ENCODE measurements around the gene ZBTB49.
A peak's percentile ranks its signal among the peaks of the same experiment; 100 is the strongest.
"Not testable (repeated sequence)": the region's sequence is repeated elsewhere in the genome, so short reads cannot be mapped to it uniquely, and the experiment has no call there.

ZBTB49 gene

DNA sequence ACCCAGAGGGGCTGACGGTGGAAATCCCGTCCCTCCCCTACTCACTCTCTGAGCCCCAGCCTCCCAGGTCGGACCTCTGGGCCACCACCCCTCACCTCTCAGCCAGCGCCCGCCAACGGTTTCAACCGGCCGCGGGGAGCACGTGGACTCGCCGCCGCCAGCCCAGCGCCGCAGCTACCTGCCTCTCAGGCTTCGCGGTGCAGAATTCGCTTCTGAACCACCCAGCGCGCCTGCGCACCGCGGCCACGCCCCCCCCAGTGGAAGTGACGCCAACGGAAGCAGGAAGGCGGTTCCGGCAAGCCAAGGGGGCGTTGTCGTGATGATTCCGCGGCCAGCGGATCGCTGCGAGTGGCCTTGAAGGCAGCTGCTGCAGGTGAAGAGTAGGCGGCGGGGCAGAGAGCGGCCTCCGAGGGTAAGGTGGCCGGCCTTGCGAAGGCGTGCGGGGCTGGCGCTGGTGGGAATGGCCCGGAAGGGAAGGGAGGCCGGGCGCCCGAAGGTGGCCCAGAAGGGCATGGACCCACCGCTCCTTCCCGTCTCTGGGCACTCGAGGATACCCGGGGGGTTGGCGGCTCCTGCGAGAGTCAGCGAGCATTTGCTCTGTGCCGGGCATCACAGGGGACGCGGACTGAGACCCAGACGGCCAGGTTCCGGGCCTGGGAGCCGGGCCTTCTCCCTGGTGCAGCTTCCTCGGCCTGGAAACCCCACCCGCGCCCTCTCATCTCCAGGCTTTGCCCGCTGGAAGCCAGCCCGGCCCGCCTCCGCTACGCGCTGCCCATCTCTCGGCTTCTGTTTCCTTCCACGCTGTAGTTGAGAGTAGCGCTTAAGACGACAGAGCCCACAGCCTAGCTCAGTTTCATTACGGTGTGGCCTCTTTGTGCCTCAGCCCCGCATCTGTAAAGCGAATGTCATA lies at the start of gene ZBTB49, which contains the start of gene LYAR:
Gene ZBTB49, plus strand, starts transcription at position 311 of the 910 bp plus-strand sequence. CDS start 9,695 bp downstream, outside the sequence.
Gene LYAR, minus strand, starts transcription at position 214 of the 910 bp plus-strand sequence. CDS start 6,412 bp downstream, outside the sequence.
- peak; percentile 97 for DNase-seq

DNA sequence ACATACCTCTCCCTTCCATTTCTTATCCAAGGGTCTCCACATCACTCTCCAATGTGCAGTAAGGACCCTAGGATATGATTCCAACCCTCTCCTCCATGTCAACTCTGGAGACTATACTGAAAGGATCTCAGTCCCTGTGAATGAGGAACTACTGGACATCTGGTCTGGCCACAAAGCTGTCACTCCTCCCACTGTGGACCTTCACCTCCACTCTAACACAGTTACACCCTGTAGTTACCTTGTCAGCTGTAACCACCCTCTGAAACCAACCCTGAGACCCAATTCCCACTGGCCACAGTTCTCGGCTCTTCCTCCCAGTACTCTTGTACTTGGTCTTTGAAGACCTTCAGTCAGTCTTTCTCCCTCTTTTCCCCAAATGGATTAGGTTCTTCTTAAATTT lies 44.9 kb upstream of the ZBTB49 start:
- no peak for DNase-seq

GRCh38 chr4:4247696-4248028 lies 42.4 kb upstream of the ZBTB49 start:
- DNase-seq: no peak

- DNase-seq: peak; percentile 90 to 93
These were observed 41.8 kb upstream of the ZBTB49 start, which contains the start of gene TMEM128 for GRCh38 chr4:4248029-4248884. TSS of gene TMEM128 (minus strand) at chr4:4248223. CDS start at chr4:4248202, 21 bp downstream.

- peak in 1 of 2 experiments; percentile 10 for DNase-seq
These were observed 41.2 kb upstream of the ZBTB49 start for GRCh38 chr4:4248885-4249203.

GRCh38 chr4:4249342-4249741 lies 40.7 kb upstream of the ZBTB49 start:
- DNase-seq: not testable (repeated sequence)

DNA sequence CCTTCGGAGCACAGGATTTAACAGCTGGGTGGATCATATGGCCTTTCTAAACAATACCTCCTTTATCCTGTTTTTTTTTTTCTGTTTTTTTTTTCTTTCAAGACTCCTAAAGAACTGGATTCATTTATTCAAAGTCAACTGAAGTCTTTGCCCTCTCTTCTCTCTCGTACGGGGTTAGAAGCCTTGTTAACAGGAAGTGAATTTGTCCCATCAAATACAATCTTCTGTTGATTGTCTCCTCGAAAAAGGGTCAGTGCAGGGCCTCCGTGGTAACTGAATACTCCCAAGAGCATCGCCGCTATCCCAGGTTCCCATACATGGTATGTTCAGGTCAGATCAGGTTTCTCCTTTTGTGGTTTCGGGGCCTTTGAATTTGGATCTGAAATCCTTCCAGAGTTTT lies 40.2 kb upstream of the ZBTB49 start:
- DNase-seq: no peak

- no peak for DNase-seq
These were observed 35.9 kb upstream of the ZBTB49 start for GRCh38 chr4:4254199-4254598.

GRCh38 chr4:4254666-4255065 lies 35.4 kb upstream of the ZBTB49 start:
- no peak for DNase-seq

- no peak for DNase-seq
These were observed 33.3 kb upstream of the ZBTB49 start for GRCh38 chr4:4256799-4257198.

DNA sequence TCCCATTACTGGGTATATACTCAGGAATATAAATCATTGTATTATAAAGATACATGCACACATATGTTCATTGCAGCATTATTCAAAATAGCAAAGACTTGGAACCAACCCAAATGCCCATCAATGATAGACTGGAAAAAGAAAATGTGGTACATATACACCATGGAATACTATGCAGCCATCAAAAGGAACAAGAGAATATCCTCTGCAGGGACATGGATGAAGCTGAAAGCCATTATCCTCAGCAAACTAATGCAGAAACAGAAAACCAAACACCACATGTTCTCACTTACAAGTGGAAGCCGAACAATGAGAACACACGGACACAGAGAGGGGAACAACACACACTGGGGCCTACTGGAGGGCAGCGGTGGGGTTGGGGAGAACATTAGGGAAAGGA lies 32.3 kb upstream of the ZBTB49 start:
- not testable (repeated sequence) for DNase-seq

GRCh38 chr4:4259484-4260100 lies 30.5 kb upstream of the ZBTB49 start:
- no peak for DNase-seq

GRCh38 chr4:4260185-4260751 lies 29.8 kb upstream of the ZBTB49 start:
- no peak for DNase-seq

- no peak for DNase-seq
These were observed 22.1 kb upstream of the ZBTB49 start for GRCh38 chr4:4267981-4268380.

- DNase-seq: no peak
These were observed 21.3 kb upstream of the ZBTB49 start for GRCh38 chr4:4268776-4269175.

DNA sequence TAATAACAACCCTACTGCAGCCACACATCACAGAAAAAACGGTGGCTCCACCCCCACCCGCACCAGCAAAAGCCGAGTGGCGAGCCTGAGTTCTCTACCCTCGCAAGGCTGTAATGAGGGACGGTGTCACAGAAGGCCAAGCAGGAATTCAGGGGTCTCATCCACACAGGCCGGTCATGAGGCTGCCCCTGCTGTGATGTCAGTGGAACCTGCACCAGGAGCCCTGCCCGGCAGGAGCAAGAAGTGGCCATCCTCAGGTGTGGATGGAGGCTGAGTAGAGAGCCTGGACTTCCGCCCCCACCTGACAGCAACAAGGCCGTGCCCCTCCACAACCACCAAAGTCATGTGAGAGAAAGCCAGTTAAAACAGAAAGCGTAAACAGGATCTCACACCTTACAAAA lies 20.7 kb upstream of the ZBTB49 start:
- DNase-seq: no peak

DNA sequence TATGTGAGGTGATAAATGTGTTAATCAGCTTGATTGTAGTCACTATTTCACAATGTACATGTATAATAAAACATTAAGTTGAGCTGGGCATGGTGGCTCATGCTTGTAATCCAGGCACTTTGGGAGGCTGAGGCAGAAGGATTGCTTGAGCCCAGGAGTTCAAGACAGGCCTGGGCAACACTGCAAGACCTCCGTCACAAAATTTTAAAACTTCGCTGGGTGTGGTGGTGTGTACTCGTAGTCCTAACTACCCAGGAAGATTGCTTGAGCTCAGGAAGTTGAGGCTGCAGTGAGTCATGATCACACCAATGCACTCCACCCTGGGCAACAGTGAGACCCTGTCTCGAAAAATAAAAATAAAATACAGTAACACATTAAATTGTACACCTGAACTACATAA lies 20.2 kb upstream of the ZBTB49 start:
- DNase-seq: no peak

- no peak for DNase-seq
These were observed 19.5 kb upstream of the ZBTB49 start for GRCh38 chr4:4270529-4270928.

- DNase-seq: no peak
These were observed 18.1 kb upstream of the ZBTB49 start for GRCh38 chr4:4271912-4272311.

- no peak for DNase-seq
These were observed 15.8 kb upstream of the ZBTB49 start for GRCh38 chr4:4274226-4274625.

- no peak for DNase-seq
These were observed 12.5 kb upstream of the ZBTB49 start for GRCh38 chr4:4277531-4277930.

DNA sequence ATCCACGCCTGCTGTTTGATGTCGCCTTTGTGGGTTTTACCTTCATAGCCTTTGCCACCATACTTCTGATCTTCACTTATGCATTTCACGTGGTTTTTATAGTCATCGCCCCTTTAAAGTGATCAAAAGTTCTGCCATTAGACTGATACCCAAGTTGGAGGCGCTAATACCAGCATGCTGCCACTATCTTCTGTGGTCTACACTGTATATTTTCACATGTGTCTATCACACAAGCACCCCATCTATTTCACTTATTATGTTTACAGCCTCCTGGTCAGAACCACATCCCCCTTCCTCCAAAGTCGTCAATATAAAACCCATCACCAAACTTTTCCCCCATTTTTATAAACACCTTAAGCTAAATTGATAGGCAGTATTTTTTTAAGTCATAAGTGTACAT lies 8.3 kb upstream of the ZBTB49 start:
- DNase-seq: no peak
